NCI-H82 treated with DMSO at 0.1 percent for 48 hours (cell line): ENCODE data around the gene CDH12.
"Not testable (repeated sequence)": the region's sequence is repeated elsewhere in the genome, so short reads cannot be mapped to it uniquely, and the experiment has no call there.

ENCODE experiments used
- DNase-seq: peaks from one replicate; lab custom pipeline; 2025; ENCODE audit not compliant: unreplicated experiment; lab: John Stamatoyannopoulos, UW

Gene CDH12

GRCh38 chr5:22169226-22169625 lies 683.9 kb downstream of the CDH12 start:
- not testable (repeated sequence) for DNase-seq

- DNase-seq, result not testable (repeated sequence)
Measured at GRCh38 chr5:22168704-22169103, 684.4 kb downstream of the CDH12 start.

- not testable (repeated sequence) for DNase-seq
Measured at GRCh38 chr5:22165931-22166330, 687.2 kb downstream of the CDH12 start.

- not testable (repeated sequence) for DNase-seq
Measured at GRCh38 chr5:22164910-22165748, 688.0 kb downstream of the CDH12 start.

GRCh38 chr5:22156953-22157352 lies 696.2 kb downstream of the CDH12 start:
- DNase-seq, result not testable (repeated sequence)

GRCh38 chr5:22154779-22155178 lies 698.4 kb downstream of the CDH12 start:
- DNase-seq, result not testable (repeated sequence)

GRCh38 chr5:22151801-22152200 lies 701.3 kb downstream of the CDH12 start:
- DNase-seq, result not testable (repeated sequence)

GRCh38 chr5:22140418-22140817 lies 712.7 kb downstream of the CDH12 start:
- not testable (repeated sequence) for DNase-seq

- DNase-seq, result not testable (repeated sequence)
Measured at GRCh38 chr5:22139662-22140300, 713.4 kb downstream of the CDH12 start.

- DNase-seq, result no peak
Measured at GRCh38 chr5:22111320-22111719, 741.8 kb downstream of the CDH12 start.

- no peak for DNase-seq
Measured at GRCh38 chr5:22109315-22109714, 743.8 kb downstream of the CDH12 start.

GRCh38 chr5:22108545-22108944 lies 744.6 kb downstream of the CDH12 start:
- no peak for DNase-seq

GRCh38 chr5:22102823-22103359 lies 750.3 kb downstream of the CDH12 start:
- DNase-seq, result no peak

- no peak for DNase-seq
Measured at GRCh38 chr5:22088517-22088916, 764.6 kb downstream of the CDH12 start.

- DNase-seq, result no peak
Measured at GRCh38 chr5:22079566-22079965, 773.6 kb downstream of the CDH12 start.

- no peak for DNase-seq
Measured at GRCh38 chr5:22079002-22079401, 774.1 kb downstream of the CDH12 start.

GRCh38 chr5:22076586-22076985 lies 776.6 kb downstream of the CDH12 start:
- no peak for DNase-seq

GRCh38 chr5:22070186-22070728 lies 782.9 kb downstream of the CDH12 start:
- no peak for DNase-seq

- DNase-seq, result no peak
Measured at GRCh38 chr5:22063717-22064116, 789.4 kb downstream of the CDH12 start.

- DNase-seq, result no peak
Measured at GRCh38 chr5:22058620-22059019, 794.5 kb downstream of the CDH12 start.

GRCh38 chr5:22057012-22057411 lies 796.1 kb downstream of the CDH12 start:
- no peak for DNase-seq

- no peak for DNase-seq
Measured at GRCh38 chr5:22056601-22057000, 796.5 kb downstream of the CDH12 start.
